Inferior parietal cortex (tissue), 1 donor: ENCODE measurements around the gene FBXL17.

Experiments
- DNase-seq: peaks from one replicate; pipeline ENCODE4 v3.0.0-alpha.2; 2016; ENCODE audit errors: extremely low spot score

Gene FBXL17

GRCh38 chr5:108373426-108373825 is 8.5 kb downstream of the FBXL17 start:
- DNase-seq, result no peak

- no peak for DNase-seq
Observed at GRCh38 chr5:108372369-108372768, 9.5 kb downstream of the FBXL17 start.

- DNase-seq, result no peak
Observed at GRCh38 chr5:108371263-108371662, 10.6 kb downstream of the FBXL17 start.

GRCh38 chr5:108369167-108369566 is 12.7 kb downstream of the FBXL17 start:
- DNase-seq, result no peak

- DNase-seq, result no peak
Observed at GRCh38 chr5:108367679-108368334, 14.1 kb downstream of the FBXL17 start.

GRCh38 chr5:108366500-108366899 is 15.4 kb downstream of the FBXL17 start:
- DNase-seq, result no peak

- DNase-seq, result no peak
Observed at GRCh38 chr5:108361771-108362170, 20.1 kb downstream of the FBXL17 start.

- DNase-seq, result no peak
Observed at GRCh38 chr5:108361239-108361638, 20.7 kb downstream of the FBXL17 start.

GRCh38 chr5:108360280-108360679 is 21.6 kb downstream of the FBXL17 start:
- no peak for DNase-seq

- DNase-seq, result no peak
Observed at GRCh38 chr5:108356286-108356685, 25.6 kb downstream of the FBXL17 start.

GRCh38 chr5:108353087-108353486 is 28.8 kb downstream of the FBXL17 start:
- no peak for DNase-seq

GRCh38 chr5:108345541-108346171 is 36.2 kb downstream of the FBXL17 start:
- DNase-seq, result peak; percentile 77

- no peak for DNase-seq
Observed at GRCh38 chr5:108344103-108344822, 37.6 kb downstream of the FBXL17 start.

- no peak for DNase-seq
Observed at GRCh38 chr5:108341866-108342265, 40.0 kb downstream of the FBXL17 start.

- no peak for DNase-seq
Observed at GRCh38 chr5:108340131-108340530, 41.8 kb downstream of the FBXL17 start.

GRCh38 chr5:108339220-108339619 is 42.7 kb downstream of the FBXL17 start:
- DNase-seq, result no peak

- no peak for DNase-seq
Observed at GRCh38 chr5:108334225-108334624, 47.7 kb downstream of the FBXL17 start.

- DNase-seq, result no peak
Observed at GRCh38 chr5:108326982-108327381, 54.9 kb downstream of the FBXL17 start.

GRCh38 chr5:108324886-108325285 is 57.0 kb downstream of the FBXL17 start:
- DNase-seq, result no peak

GRCh38 chr5:108321341-108321740 is 60.6 kb downstream of the FBXL17 start:
- DNase-seq, result no peak

- DNase-seq, result no peak
Observed at GRCh38 chr5:108320231-108320630, 61.7 kb downstream of the FBXL17 start.

GRCh38 chr5:108315829-108316228 is 66.1 kb downstream of the FBXL17 start:
- DNase-seq, result no peak

GRCh38 chr5:108312258-108312657 is 69.6 kb downstream of the FBXL17 start:
- DNase-seq, result peak; percentile 26
